ENCODE results near the gene FSTL3.

GRCh38 chr19:709196-709964, 33.2 kb downstream of the FSTL3 start:
- TF ChIP-seq EZH2phosphoT487 (IDR thresholded peaks at IDR 0.05; ENCODE audit: low read length) (no peak), CTCF (IDR thresholded peaks at IDR 0.05; ENCODE audit: low read length) (no peak)

Measured in MM.1S (cell line).